Sciatic nerve (tissue), 2 donors: ENCODE measurements around the gene BTF3L4. TPM values are rescaled to one million over a fixed set of nuclear protein-coding genes. Genes with fewer than 3 reads are reported as not detected.
A peak's percentile ranks its signal among the peaks of the same experiment; 100 is the strongest.
"Not testable (repeated sequence)": the region's sequence is repeated elsewhere in the genome, so short reads cannot be mapped to it uniquely, and the experiment has no call there.

ENCODE experiments used
- ATAC-seq: fragments of 200-7000 bp; cut with Tn5 transposase; one replicate; pipeline ENCODE4 v1.9.1; 2020; ENCODE audit warnings: mild to moderate bottlenecking, moderate library complexity
- DNase-seq: peaks from one replicate; pipeline ENCODE4 v3.0.0-alpha.2; 2020; ENCODE audit warnings: low spot score
- intact Hi-C: fragments of 100-400 bp; cut with DNase I; formaldehyde crosslinking; loops from one replicate; pipeline ENCODE4 v1.14.2; 2022
- total RNA-seq: library from RNA; stranded (reverse); fragmentation: NEBNext Ultra II Directional; extraction: Animal tissue kit (Norgen Biotek cat#: 25700); gene quantifications from one replicate; pipeline ENCODE4 v1.2.1, GENCODE V29; 2021
- donor health status: DM: no; HTN: no; CAD: no.
- donor health status: DM: no; HTN: no; CAD: no.

The BTF3L4 gene
- total RNA-seq, 1 donor from 2014 or later, result 35.0 TPM

- intact Hi-C loops, result no loop called here
- no peak for ATAC-seq
- no peak for DNase-seq
These were observed 1.5 kb upstream of the BTF3L4 start for GRCh38 chr1:52054496-52055065.

GRCh38 chr1:52055066-52055865 is 829 bp upstream of the BTF3L4 start, which contains the start of gene TXNDC12:
TSS of gene TXNDC12 (minus strand) at chr1:52055191. CDS start at chr1:52055096, 95 bp downstream.
- DNase-seq (peak; percentile 81), ATAC-seq (peak; percentile 93)
- intact Hi-C loops, result no loop called here

- no peak for DNase-seq
- no peak for ATAC-seq
- intact Hi-C loops, result no loop called here
These were observed 281 bp upstream of the BTF3L4 start for GRCh38 chr1:52055866-52056162.

GRCh38 chr1:52056937-52057231 is 789 bp downstream of the BTF3L4 start:
- DNase-seq, result no peak
- ATAC-seq, result no peak
- intact Hi-C loops, result no loop called here

GRCh38 chr1:52057255-52057654 is 1.2 kb downstream of the BTF3L4 start:
- DNase-seq (no peak), ATAC-seq (no peak)
- intact Hi-C loops, result no loop called here

- no peak for ATAC-seq
- DNase-seq, result no peak
- intact Hi-C loops, result no loop called here
These were observed 1.9 kb downstream of the BTF3L4 start for GRCh38 chr1:52057876-52058415.

GRCh38 chr1:52059321-52059720 is 3.2 kb downstream of the BTF3L4 start:
- ATAC-seq (no peak), DNase-seq (no peak)
- intact Hi-C loops, result no loop called here

GRCh38 chr1:52059888-52060287 is 3.8 kb downstream of the BTF3L4 start:
- intact Hi-C loops, result no loop called here
- DNase-seq, result no peak
- no peak for ATAC-seq

- DNase-seq (no peak), ATAC-seq (no peak)
- intact Hi-C loops, result no loop called here
These were observed 4.7 kb downstream of the BTF3L4 start for GRCh38 chr1:52060822-52061221.

GRCh38 chr1:52063192-52063591 is 7.1 kb downstream of the BTF3L4 start:
- intact Hi-C loops, result no loop called here
- no peak for DNase-seq
- ATAC-seq, result no peak

- no peak for DNase-seq
- no peak for ATAC-seq
- intact Hi-C loops, result no loop called here
These were observed 14.6 kb downstream of the BTF3L4 start for GRCh38 chr1:52070704-52071103.

- no peak for DNase-seq
- ATAC-seq, result no peak
- intact Hi-C loops, result no loop called here
These were observed 16.2 kb downstream of the BTF3L4 start for GRCh38 chr1:52072291-52072690.

GRCh38 chr1:52077277-52077676 is 21.2 kb downstream of the BTF3L4 start:
- DNase-seq, intact Hi-C loops, ATAC-seq: not testable (repeated sequence)

GRCh38 chr1:52080014-52080415 is 23.9 kb downstream of the BTF3L4 start:
- ATAC-seq (no peak), DNase-seq (no peak)
- intact Hi-C loops, result no loop called here

- ATAC-seq, intact Hi-C loops, DNase-seq: not testable (repeated sequence)
These were observed 31.8 kb downstream of the BTF3L4 start for GRCh38 chr1:52087892-52088291.

GRCh38 chr1:52094300-52094699 is 38.2 kb downstream of the BTF3L4 start:
- DNase-seq, intact Hi-C loops, ATAC-seq: not testable (repeated sequence)

GRCh38 chr1:52096216-52096615 is 40.1 kb downstream of the BTF3L4 start:
- ATAC-seq, result no peak
- intact Hi-C loops, result no loop called here
- DNase-seq, result no peak

- ATAC-seq (no peak), DNase-seq (no peak)
- intact Hi-C loops, result no loop called here
These were observed 42.2 kb downstream of the BTF3L4 start for GRCh38 chr1:52098139-52098871.

- intact Hi-C loops, result no loop called here
- no peak for ATAC-seq
These were observed 46.4 kb downstream of the BTF3L4 start for GRCh38 chr1:52102336-52103013.

GRCh38 chr1:52111492-52111891 is 55.4 kb downstream of the BTF3L4 start:
- no peak for ATAC-seq
- no peak for DNase-seq
- intact Hi-C loops, result no loop called here

More at GRCh38 chr1:52102336-52103013, 46.4 kb downstream of the BTF3L4 start:
- no peak for DNase-seq
